SHP77 (cell line): Measurements from ENCODE around the gene ANKS1A.
"Not testable (repeated sequence)": the region's sequence is repeated elsewhere in the genome, so short reads cannot be mapped to it uniquely, and the experiment has no call there.

Experiments
- DNase-seq, 2 experiments: peaks; one replicate each; lab custom pipeline; 2025; lab: John Stamatoyannopoulos, UW

Gene ANKS1A

DNA sequence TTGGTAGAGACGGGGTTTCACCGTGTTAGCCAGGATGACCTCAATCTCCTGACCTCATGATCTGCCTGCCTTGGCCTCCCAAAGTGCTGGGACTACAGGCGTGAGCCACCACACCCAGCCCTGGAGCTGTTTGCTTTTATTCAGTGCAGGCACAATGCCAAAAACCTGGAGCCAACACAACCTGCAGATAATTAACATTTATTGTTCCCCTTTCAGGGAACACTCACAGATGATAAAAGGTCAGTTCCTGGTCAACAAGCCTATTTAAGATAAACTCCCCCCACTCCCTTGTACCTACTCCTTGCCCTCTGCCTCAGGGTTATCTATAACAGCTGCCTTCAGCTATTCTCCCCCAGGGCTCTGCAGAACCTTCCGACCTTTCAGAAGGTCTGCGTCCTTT is 218.7 kb downstream of the ANKS1A start:
- not testable (repeated sequence) for DNase-seq

DNA sequence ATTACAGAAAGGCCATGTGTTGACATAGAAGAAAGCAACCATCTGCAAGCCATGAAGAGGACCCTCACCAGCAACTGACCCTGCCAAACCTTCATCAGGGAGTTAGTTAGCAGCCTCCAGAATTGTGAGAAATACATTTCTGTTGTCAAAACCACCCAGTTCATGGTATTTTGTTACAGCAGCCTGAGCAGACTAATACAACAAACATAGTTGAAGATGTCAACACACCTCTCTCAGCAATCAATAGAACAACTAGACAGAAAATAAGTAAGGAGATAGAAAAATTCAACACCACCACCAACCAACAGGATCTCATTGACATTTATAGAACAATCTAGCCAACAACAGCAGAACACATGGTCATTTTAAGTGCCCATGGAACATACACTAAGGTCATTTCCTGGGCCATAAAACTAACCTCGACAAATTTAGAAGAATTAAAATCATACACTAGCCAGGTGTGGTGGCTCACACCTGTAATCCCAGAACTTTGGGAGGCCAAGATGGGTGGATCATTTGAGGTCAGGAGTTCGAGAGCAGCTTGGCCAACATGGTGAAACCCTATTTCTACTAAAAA is 219.3 kb downstream of the ANKS1A start:
- DNase-seq: no peak

DNA sequence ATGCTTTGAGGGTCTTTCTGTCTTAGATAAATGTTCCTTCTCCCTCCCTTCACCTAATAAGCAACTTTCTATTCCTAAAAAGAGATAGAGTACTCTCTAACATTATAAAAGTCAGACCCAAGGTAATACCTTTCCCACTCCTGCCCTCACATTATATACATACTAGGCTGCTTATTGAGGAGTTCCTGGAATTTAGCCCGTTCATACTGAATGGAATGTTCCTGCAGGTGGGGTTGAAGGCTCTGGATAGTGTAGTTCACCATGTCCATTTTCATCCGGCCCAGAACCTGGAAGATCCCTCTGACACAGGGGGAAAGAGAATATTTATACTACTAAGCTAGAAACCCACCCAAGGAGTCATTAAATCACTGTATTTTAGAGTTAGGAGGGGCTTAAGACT is 231.7 kb downstream of the ANKS1A start:
- no peak for DNase-seq

DNA sequence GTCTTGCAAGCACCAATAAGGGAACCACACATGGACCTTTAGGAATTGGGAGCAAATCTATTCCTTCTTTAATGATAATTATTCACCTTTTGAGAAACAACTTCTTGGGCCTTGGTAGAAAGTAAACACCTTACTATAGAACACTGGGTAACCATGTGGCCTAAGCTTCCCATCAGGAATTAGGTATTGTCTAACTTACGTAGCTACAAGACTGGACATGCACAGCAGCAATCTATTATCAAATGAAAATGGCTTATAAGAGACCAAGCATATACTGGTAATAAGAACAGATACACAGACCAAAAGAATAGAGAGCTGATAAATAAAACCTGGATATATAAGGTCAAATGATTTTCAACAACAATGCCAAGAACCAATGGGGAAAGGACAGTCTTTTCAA is 235.3 kb downstream of the ANKS1A start:
- DNase-seq: no peak

DNA sequence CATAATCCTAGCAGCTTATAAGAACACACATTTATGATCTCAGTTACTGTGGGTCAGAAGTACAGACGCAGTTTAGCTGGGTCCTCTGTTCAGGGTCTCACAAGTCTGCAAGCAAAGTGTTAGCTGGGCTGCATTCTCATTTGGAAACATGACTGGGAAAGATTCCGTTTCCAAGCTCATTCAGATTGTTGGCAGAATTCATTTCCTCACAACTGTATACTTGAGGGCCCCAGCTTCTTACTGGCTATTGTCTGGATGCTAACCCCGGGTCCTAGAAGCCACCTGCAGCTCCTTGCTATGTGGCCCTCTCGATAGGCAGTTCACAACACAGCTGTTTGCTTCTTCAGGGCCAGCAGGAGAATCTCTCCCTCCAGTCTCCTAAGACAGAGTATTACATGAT is 239.0 kb downstream of the ANKS1A start:
- DNase-seq: no peak

DNA sequence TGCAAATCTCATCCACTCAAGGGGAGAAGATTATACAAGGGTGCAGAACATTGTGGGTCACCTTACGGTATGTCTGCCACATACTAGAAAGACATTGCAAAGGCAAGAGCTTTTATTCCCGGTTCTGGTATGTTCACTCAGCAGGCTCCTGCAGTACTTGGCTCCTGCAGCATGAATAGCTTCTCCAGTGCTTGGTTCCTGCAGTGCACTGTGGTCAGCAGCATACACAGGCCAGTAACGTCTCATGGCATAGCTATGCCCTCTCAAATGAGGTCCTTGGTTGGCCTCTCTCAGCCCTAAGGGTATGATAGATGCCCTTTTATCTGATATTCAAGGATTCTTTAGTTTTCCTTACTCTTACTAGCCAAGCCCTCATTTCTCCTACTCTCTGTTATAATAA is 239.4 kb downstream of the ANKS1A start:
- DNase-seq: no peak

DNA sequence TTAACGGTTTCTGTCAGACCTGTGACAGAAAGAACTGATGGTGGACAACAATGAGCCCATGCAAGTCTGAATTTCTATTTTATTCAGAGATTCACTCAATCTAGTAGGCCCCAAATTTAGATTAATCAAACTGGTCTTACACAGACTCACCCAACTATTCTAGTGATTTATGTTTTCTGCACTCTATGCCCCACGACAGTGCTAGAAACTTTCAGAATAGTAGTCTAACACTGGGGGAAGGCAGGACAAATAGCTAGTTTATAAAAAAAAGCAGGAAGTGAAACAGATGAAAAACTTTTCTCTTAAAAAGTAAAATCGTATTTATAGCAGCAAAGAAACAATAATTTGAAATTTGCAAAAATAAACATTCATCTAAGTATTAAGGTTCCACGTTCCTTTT is 247.1 kb downstream of the ANKS1A start:
- no peak for DNase-seq

DNA sequence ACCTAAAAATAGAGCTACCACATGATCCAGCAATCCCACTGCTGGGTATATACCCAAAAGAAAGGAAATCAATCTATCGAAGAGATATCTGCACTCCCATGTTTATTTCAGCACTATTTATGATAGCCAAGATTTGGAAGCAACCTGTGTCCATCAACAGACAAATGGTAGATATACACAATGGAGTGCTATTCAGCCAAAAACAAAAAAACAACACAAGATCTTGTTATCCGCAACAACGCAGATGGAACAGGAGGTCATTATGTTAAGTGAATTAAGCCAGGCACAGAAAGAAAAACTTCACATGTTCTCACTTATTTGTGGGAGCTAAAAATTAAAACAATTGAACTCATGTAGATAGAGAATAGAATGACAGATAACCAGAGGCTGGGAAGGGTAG is 249.1 kb downstream of the ANKS1A start:
- not testable (repeated sequence) for DNase-seq

DNA sequence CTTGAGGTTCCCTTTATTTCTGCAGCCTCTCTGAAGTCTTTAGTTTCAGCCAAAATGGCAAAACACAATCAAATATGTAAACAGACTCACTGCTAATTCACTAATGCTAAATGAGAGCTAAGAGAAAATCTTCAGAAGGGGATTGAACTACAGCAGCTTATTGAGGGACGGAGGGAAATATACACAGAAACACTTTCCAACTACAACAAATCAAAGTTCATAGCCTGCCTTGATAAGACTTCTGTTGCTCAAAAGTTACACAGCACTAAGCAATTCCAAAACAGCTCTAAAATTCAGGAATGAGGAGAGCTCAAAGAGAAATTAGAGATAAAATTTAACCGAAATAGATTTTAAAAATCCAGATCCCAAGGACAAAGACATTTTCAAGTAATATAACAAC is 250.4 kb downstream of the ANKS1A start:
- no peak for DNase-seq

DNA sequence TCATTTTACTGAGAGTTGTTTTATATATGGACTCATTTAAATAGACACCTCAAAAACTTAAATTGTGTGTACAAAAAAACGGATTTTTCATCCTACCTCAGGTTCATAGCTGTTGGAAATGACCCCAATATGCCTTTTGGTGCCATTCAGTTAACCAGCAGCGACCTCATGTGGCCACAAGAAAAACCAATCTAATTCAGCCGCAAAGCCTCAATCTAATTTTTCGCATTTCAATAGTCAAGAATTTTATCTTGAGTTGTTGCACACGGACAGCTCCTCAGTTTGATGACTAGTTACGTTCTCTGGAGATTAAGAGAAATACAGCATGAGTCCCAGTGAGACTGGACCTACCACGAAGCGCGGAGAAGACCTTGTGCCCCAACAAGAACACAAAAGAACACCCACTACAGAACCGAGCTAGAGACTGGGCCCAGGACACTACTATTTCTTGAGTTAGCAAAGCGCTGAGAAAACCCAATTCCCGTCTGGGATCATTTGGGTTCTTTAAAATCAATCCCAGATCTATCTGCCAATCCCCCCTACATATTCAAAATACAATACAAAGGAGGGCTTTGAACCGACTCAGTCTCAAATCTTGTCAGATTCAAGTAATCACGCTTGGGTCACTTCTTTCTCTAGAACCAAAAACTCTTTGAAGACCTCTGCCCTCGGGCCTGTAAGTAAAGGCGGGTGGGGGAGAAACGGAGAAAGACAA is 251.0 kb downstream of the ANKS1A start:
- peak; percentile 21 to 39 for DNase-seq

DNA sequence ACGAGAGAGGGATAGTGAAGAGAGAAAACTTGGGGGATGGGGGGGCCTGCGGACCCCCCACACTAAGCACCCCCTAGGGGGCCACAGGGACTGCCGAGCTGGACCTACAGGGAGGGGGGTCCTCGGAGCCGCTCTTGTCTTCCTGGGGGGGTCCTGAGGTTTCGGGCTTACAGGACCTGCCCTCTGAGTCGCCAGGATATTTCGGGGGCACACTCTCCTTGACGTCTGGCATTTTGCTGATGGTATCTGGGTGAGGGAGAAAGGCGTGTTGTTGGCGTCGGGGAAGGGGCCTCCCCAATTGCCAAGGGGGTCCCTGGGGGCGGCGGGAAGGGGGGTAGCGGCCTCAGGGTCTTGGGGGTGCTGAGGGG is 251.6 kb downstream of the ANKS1A start:
- no peak for DNase-seq
